Astrocyte (in vitro differentiated cells and primary cell): Measurements from ENCODE around the gene P3H4. TPM values are rescaled to one million over a fixed set of nuclear protein-coding genes. Genes with fewer than 3 reads are reported as not detected.

Source experiments
- DNase-seq: peaks from one replicate; pipeline ENCODE4 v3.0.0-alpha.2; 2010; ENCODE audit warnings: low read depth
- FAIRE-seq: peaks from 2 replicates; lab custom pipeline; 2011; peaks lifted over from hg19 to GRCh38; lab: Jason Lieb, UNC
- H2AFZ ChIP-seq: 2 replicates; pipeline ENCODE4 v1.6.0; 2012; ENCODE audit warnings: low read depth, low read length, inconsistent platforms
- H3K27ac ChIP-seq: 2 replicates; pipeline ENCODE4 v1.5.1; 2011; ENCODE audit warnings: low read depth, low read length, inconsistent platforms
- H3K27me3 ChIP-seq: 2 replicates; pipeline ENCODE4 v1.6.0; 2011; ENCODE audit warnings: low read length, inconsistent platforms; ENCODE audit not compliant: insufficient read depth
- H3K36me3 ChIP-seq: 2 replicates; pipeline ENCODE4 v1.5.1; 2011; ENCODE audit warnings: low read length, inconsistent platforms; ENCODE audit not compliant: insufficient read depth
- H3K4me1 ChIP-seq: 2 replicates; pipeline ENCODE4 v1.5.1; 2011; ENCODE audit warnings: low read length, inconsistent platforms; ENCODE audit not compliant: insufficient read depth
- H3K4me2 ChIP-seq: 2 replicates; pipeline ENCODE4 v1.6.0; 2012; ENCODE audit warnings: low read length, inconsistent platforms
- H3K4me3 ChIP-seq: 2 replicates; pipeline ENCODE4 v1.5.1; 2011; ENCODE audit warnings: low read depth, mild to moderate bottlenecking, low read length, inconsistent platforms; ENCODE audit not compliant: insufficient read depth
- H3K79me2 ChIP-seq: 2 replicates; pipeline ENCODE4 v1.6.0; 2012; ENCODE audit warnings: mild to moderate bottlenecking, low read length, inconsistent platforms; ENCODE audit not compliant: insufficient read depth
- H3K9ac ChIP-seq: 2 replicates; pipeline ENCODE4 v1.6.0; 2012; ENCODE audit warnings: mild to moderate bottlenecking, low read length, inconsistent platforms
- H3K9me3 ChIP-seq: 2 replicates; pipeline ENCODE4 v1.5.1; 2012; ENCODE audit warnings: low read depth, mild to moderate bottlenecking, low read length, inconsistent platforms; ENCODE audit not compliant: insufficient read depth
- H4K20me1 ChIP-seq: 2 replicates; pipeline ENCODE4 v1.6.0; 2012; ENCODE audit warnings: low read length, inconsistent platforms; ENCODE audit not compliant: insufficient read depth
- H3K27ac Mint-ChIP-seq: one replicate; pipeline ENCODE4 v1.8.0; 2021; ENCODE audit warnings: mild to moderate bottlenecking, mixed read lengths; ENCODE audit not compliant: unreplicated experiment
- H3K27me3 Mint-ChIP-seq: one replicate; pipeline ENCODE4 v1.8.0; 2021; ENCODE audit warnings: low read depth, mixed read lengths; ENCODE audit not compliant: unreplicated experiment
- H3K36me3 Mint-ChIP-seq: one replicate; pipeline ENCODE4 v1.8.0; 2021; ENCODE audit warnings: low read depth, mixed read lengths; ENCODE audit not compliant: unreplicated experiment
- H3K4me1 Mint-ChIP-seq: one replicate; pipeline ENCODE4 v1.8.0; 2021; ENCODE audit warnings: low read depth, mixed read lengths; ENCODE audit not compliant: unreplicated experiment
- H3K4me3 Mint-ChIP-seq: one replicate; pipeline ENCODE4 v1.8.0; 2021; ENCODE audit warnings: mild to moderate bottlenecking, moderate library complexity, mixed read lengths; ENCODE audit not compliant: unreplicated experiment
- H3K9me3 Mint-ChIP-seq: one replicate; pipeline ENCODE4 v1.8.0; 2021; ENCODE audit warnings: mild to moderate bottlenecking, mixed read lengths; ENCODE audit not compliant: unreplicated experiment
- CTCF ChIP-seq: IDR thresholded peaks from 2 replicates; pipeline ENCODE4 v1.5.1; 2011; ENCODE audit warnings: low read depth, mild to moderate bottlenecking, inconsistent platforms, low read length, moderate library complexity; ENCODE audit not compliant: insufficient read depth
- EZH2 ChIP-seq: IDR thresholded peaks from 2 replicates; pipeline ENCODE4 v1.6.1; 2012; ENCODE audit warnings: mild to moderate bottlenecking, low read length, inconsistent platforms; ENCODE audit not compliant: insufficient read depth
- total RNA-seq: library from RNA; stranded (reverse); gene quantifications from 2 replicates; pipeline ENCODE4 v1.2.1, GENCODE V29; 2021

The P3H4 gene
- total RNA-seq, 1 donor from 2014 or later, result 81.5 TPM

DNA sequence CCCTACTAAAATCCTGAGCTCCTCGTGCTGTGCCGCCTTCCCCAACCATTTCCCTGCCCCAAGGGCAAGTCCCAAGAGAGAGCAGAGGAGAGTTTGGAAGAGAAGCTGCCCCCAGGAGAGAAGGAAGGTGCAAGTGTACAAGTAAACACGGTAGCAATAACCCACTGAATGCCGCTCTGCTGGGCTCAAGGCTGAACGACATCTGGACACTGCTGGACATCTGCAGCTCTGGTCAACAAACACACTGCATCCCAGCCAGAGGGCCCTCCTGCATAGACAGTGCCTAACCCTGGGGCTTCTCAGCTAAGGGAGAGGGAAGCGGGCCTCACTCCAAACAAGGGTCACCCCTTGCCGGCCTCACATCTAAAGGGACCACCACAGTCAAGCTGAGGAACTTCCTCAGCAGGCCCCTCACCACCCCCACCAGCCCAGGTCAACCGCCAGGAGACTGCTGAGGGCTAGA is 38.0 kb downstream of the P3H4 start:
- H3K36me3 Mint-ChIP-seq, result peaks cover 11% of the 10 kb centered on the region
- Histone ChIP-seq H2AFZ (no peak overlapping the region), H3K36me3 (no peaks in the 10 kb centered on the region), H3K27me3 (no peaks in the 10 kb centered on the region), H3K79me2 (peaks cover 19% of the 10 kb centered on the region), H3K4me2 (peak overlapping the region; percentile 51), H4K20me1 (peaks cover 25% of the 10 kb centered on the region), H3K4me1 (peaks cover 39% of the 10 kb centered on the region), H3K9me3 (no peaks in the 10 kb centered on the region), H3K27ac (no peak overlapping the region), H3K9ac (peak overlapping the region; percentile 28), H3K4me3 (no peak overlapping the region)
- no peak for FAIRE-seq
- no peak overlapping the region for H3K27ac Mint-ChIP-seq
- no peak for TF ChIP-seq EZH2
- TF ChIP-seq CTCF, result no peak
- no peaks in the 10 kb centered on the region for H3K9me3 Mint-ChIP-seq
- H3K4me3 Mint-ChIP-seq, result peak overlapping the region; percentile 64
- DNase-seq, result no peak
- H3K27me3 Mint-ChIP-seq, result no peaks in the 10 kb centered on the region
- peaks cover 49% of the 10 kb centered on the region for H3K4me1 Mint-ChIP-seq

DNA sequence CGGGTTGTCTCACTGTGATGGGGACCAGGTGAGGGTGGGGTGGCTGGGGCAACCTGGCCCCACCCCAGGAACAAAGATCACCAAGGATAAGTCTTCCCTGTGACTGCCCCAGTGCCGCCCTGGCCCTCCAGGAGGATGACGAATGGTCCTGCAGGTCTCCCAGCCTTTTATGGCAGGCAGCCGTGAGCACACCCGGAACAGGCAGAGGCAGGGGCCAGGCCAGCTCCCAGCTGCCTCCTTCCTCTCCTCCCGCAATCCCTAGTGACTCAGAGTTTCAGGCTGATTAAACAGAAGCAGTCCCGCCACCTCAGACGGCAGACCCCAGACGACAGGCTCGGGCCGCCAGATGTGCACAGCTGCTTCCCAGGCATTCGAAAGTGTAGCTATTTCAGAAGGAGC is 38.6 kb downstream of the P3H4 start:
- no peaks in the 10 kb centered on the region for H3K27me3 ChIP-seq
- Mint-ChIP-seq H3K27me3 (no peaks in the 10 kb centered on the region), H3K4me1 (peaks cover 44% of the 10 kb centered on the region), H3K9me3 (no peaks in the 10 kb centered on the region), H3K4me3 (peak overlapping the region; percentile 34), H3K27ac (peak overlapping the region; percentile 91), H3K36me3 (peaks cover 14% of the 10 kb centered on the region)
- FAIRE-seq (no peak), DNase-seq (peak; percentile 86)
- peaks cover 24% of the 10 kb centered on the region for H4K20me1 ChIP-seq
- no peak for TF ChIP-seq EZH2
- TF ChIP-seq CTCF, result no peak
- peak overlapping the region; percentile 51 for H3K4me2 ChIP-seq
- H3K4me3 ChIP-seq, result no peak overlapping the region
- peaks cover 3% of the 10 kb centered on the region for H3K36me3 ChIP-seq
- H3K79me2 ChIP-seq, result peaks cover 19% of the 10 kb centered on the region
- peak overlapping the region; percentile 36 for H3K27ac ChIP-seq
- no peaks in the 10 kb centered on the region for H3K9me3 ChIP-seq
- no peak overlapping the region for H3K9ac ChIP-seq
- peaks cover 36% of the 10 kb centered on the region for H3K4me1 ChIP-seq
- no peak overlapping the region for H2AFZ ChIP-seq

- Histone ChIP-seq H3K79me2 (peaks cover 19% of the 10 kb centered on the region), H3K9me3 (no peaks in the 10 kb centered on the region), H2AFZ (no peak overlapping the region), H3K27me3 (no peaks in the 10 kb centered on the region), H3K4me3 (no peak overlapping the region), H3K4me2 (peak overlapping the region; percentile 51), H3K36me3 (peaks cover 3% of the 10 kb centered on the region), H3K27ac (peak overlapping the region; percentile 36), H3K4me1 (peaks cover 31% of the 10 kb centered on the region), H3K9ac (no peak overlapping the region), H4K20me1 (peaks cover 19% of the 10 kb centered on the region)
- Mint-ChIP-seq H3K27ac (peak overlapping the region; percentile 66), H3K27me3 (no peaks in the 10 kb centered on the region), H3K4me1 (peaks cover 39% of the 10 kb centered on the region), H3K9me3 (no peaks in the 10 kb centered on the region), H3K4me3 (peak overlapping the region; percentile 34), H3K36me3 (peaks cover 14% of the 10 kb centered on the region)
- FAIRE-seq, result no peak
- no peak for DNase-seq
- TF ChIP-seq EZH2, result no peak
- TF ChIP-seq CTCF, result no peak
Measured at GRCh38 chr17:41772586-41773189, 39.1 kb downstream of the P3H4 start.
